HG03354 (cell line): ENCODE data around the gene XKRX.

Experiments used
- ATAC-seq: cut with Tn5 transposase; IDR thresholded peaks from one replicate; pipeline ENCODE4 v1.9.1; 2021; ENCODE audit warnings: mild to moderate bottlenecking; ENCODE audit not compliant: unreplicated experiment, poor library complexity, severe bottlenecking

The XKRX gene

DNA sequence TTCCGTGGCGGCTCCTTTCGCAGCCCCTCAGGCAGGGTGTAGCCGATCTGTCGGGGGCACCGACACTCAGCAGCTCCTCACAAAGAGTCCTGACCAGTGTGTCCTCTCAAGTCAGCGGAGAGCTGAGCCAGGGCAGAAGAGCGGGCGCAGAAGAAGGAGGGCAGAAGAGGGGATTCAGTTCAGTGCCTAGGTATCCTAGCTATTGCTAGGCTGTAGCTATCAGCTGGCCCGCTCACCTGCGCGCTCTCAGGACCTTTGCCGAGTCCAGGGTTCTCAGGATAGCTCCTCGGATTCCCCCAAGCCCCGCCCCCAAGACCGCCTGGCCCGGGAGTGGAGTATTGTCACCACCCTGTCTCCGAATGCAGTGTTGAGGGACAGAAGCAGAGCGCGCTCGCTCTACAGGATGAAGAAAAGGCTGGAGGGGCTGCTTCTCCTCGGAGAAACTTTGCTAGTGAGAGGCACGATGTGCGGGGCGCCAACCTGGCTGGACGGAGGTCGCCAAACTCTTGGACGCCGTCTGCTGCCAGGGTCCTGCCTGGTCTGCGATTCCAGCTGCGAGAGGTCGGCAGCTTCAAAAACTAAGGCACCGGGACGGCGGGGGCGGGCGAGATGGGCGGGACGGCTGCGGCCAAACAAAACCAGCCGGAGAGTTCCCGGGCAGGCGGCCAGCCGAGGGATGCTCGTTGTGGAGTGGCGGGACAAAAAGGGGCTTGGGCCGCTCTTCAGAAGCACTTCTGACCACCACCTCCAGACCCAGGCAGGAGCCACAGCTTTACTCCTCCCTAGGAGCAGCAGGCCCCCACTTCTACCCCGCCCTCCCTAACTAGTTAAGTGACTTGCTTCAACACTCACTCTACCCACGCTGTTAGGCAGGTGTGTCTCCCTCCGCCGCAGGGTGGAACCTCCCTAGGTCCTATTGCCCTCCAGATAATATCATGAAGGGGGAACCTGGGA, at the start of gene XKRX:
XKRX (minus strand) TSS at position 258 of the 954 bp plus-strand sequence. CDS start 613 bp downstream, outside the sequence.
- ATAC-seq: peak; percentile 73

DNA sequence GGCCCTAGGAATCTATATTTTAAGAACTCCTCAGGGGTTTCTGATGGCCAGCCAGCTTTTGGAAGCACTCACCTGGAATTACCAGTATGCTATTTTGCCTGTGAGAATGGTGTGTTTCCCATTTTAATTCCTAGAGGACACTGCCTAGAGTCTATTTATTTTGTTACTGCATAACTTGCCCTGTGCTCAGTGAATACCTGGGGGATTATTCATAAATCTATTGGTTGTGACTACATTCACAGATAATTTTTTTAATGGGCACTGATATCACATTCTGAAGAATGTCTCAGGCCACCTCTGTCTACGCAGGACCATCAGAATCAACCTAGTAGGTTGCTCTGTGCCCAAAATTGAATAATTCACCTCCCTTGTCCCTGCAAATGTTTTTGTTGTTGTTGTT, 47.5 kb upstream of the XKRX start:
- ATAC-seq: no peak

GRCh38 chrX:100975212-100975611, 46.5 kb upstream of the XKRX start:
- ATAC-seq: no peak

- ATAC-seq: no peak
Measured at GRCh38 chrX:100973411-100973810, 44.7 kb upstream of the XKRX start.

- no peak for ATAC-seq
Measured at GRCh38 chrX:100969936-100970335, 41.2 kb upstream of the XKRX start.

- no peak for ATAC-seq
Measured at GRCh38 chrX:100969408-100969807, 40.7 kb upstream of the XKRX start, which contains the start of gene ARL13A. ARL13A (plus strand) TSS chrX:100969708; CDS start chrX:100973690, 3,982 bp downstream.

DNA sequence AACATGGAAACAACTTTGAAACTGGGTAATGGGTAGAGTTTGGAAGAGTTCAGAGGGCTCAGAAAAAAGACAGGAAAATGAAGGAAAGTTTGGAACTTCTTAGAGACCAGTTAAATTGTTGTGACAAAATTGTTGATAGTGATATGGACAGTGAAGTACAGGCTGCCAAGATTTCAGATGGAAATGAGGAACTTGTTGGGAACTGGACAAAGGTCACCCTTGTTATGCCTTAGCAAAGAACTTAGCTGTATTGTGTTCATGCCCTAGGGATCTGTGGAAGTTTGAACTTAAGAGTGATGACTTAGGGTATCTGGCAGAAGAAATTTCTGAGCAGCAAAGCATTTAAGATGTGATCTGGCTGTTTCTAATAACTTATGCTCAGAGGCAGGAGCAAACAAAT, 35.6 kb upstream of the XKRX start:
- no peak for ATAC-seq

DNA sequence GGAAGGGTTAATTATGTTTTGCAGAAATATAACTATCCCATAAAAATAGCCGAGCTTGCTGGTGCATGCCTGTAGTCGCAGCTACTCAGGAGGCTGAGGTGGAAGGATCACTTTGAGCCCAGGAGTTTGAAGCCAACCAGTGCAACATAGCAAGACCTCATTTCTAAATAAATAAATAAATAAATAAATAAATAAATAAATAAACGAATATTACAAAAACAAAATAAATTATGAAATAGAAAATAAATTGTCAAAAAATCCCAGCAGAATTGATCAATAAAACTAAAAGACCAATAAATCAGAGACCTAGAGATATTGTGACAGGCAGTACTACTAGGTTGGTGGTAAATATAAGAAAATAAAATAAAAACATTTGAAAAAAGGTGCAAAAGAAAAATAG, 34.1 kb upstream of the XKRX start:
- ATAC-seq: no peak

GRCh38 chrX:100948557-100948956, 19.8 kb upstream of the XKRX start:
- ATAC-seq: no peak

GRCh38 chrX:100946299-100946927, 17.7 kb upstream of the XKRX start:
- ATAC-seq: no peak

GRCh38 chrX:100944601-100945000, 15.9 kb upstream of the XKRX start:
- no peak for ATAC-seq

- no peak for ATAC-seq
Measured at GRCh38 chrX:100939333-100939732, 10.6 kb upstream of the XKRX start.

- ATAC-seq: no peak
Measured at GRCh38 chrX:100935767-100936166, 7.0 kb upstream of the XKRX start.

GRCh38 chrX:100931925-100932285, 3.2 kb upstream of the XKRX start:
- peak; percentile 30 for ATAC-seq

GRCh38 chrX:100931218-100931924, 2.7 kb upstream of the XKRX start:
- peak; percentile 69 for ATAC-seq

DNA sequence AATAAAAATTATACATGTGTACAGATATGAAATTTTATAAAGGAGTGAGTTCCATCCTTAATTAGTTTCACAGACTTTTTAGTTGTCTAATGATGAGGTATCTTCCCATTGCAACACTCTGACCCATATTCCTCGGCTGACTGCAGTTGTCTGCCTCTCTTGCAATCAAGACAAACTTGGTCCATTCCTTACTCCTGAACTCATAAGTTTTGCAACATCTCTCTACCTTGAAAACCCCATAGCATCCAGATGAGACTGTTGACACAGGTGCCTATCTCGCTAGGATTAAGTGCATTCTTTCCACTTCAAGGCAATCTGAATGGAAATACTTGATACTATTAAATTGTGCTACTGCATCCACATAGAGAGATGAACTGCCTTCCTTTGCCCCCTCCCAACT, 2.3 kb downstream of the XKRX start:
- no peak for ATAC-seq

- no peak for ATAC-seq
Measured at GRCh38 chrX:100924375-100924774, 4.3 kb downstream of the XKRX start.

DNA sequence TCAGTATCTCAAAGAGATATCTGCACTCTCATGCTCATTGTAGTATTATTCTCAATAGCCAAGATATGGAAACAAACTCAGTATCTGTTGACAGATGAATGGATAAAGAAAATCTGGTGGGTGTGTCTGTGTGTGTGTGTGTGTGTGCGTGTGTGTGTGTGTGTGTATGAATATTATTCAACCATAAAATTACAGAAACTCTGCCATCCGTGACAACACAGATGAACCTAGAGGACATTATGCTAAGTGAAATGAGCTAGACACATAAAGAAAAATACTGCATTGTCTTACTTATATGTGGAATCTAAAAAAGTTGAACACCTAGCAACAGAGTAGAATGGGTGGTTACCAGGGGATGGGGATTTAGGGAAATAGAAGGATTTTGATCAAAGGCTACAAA, 13.2 kb downstream of the XKRX start:
- no peak for ATAC-seq

DNA sequence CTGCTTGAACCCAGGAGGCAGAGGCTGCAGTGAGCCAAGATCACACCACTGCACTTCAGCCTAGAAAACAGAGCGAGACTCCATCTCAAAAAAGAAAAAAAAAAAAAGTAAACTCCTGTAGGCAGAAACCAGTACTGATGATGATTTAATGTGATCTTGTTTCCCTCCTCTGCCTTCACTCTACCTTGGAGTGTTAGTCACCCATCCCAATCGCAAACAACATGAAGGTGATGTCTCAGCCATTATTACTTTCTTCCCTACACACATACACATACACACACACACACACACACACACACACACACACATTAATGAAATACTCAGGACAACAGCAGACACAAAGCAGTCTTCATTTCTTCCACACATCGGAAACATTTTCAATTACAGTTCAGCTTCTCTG, 15.6 kb downstream of the XKRX start:
- ATAC-seq: no peak

DNA sequence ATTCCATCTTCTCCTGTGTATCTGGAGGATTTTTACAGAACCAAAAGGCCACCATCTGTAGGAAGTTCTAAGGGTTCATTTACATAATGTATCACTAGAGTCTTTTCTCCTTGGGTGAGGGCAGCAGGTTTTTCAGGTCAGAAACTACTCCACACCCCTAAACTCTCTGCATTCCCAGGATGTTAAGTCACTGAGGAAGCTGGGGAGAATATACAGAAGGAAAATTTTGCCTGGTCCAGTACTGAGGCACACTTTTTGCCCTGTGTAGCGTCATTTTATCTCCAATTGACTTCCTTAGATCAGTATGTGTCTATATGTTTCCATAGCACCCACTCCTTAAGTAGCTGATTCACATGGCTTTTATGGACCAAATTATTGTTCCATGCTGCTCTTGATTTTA, 17.0 kb downstream of the XKRX start:
- no peak for ATAC-seq
